EH (cell line): ENCODE measurements around the gene DNAJC1.
"Not testable (repeated sequence)": the region's sequence is repeated elsewhere in the genome, so short reads cannot be mapped to it uniquely, and the experiment has no call there.

Experiments
- DNase-seq: peaks from one replicate; pipeline ENCODE4 v3.0.0-alpha.2; 2015; ENCODE audit warnings: low read depth

Gene DNAJC1

DNA sequence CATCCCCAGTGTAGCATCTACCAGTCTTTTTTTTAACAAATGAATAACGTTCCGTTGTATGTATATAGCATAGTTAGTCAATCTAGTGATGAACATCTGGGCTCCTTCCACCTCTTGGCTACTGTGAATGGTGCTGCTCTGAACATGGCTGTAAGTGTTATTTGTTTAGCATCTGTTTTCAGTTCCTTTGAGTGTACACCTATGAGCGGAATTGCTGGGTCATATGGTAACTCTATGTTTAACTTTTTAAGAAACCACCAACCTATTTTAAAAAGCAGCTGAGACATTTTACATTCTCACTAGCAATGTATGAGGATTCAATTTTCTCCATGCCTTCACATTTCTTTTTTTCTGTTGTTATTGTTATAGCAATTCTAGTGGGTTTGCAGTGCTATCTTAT is 178.2 kb downstream of the DNAJC1 start:
- DNase-seq, result no peak

DNA sequence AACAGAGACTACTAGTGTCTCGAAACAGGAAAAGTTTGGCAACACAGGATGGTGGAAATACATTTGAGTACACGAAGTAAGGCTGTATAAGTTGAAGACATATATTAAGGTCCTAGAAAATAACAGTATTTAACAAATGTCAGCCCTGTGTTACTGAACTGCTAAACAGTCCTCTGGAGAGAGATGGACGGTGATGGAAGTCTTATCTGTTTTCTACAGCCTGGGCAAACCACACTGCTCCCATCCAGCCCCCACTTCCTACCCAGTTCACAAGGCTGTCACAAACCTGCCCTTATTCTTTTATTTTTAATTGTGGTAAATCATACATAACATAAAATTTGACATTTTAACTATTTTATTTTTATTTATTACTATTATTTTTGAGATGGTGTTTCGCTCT is 179.1 kb downstream of the DNAJC1 start:
- no peak for DNase-seq

GRCh38 chr10:21823617-21824016 is 179.9 kb downstream of the DNAJC1 start:
- no peak for DNase-seq

DNA sequence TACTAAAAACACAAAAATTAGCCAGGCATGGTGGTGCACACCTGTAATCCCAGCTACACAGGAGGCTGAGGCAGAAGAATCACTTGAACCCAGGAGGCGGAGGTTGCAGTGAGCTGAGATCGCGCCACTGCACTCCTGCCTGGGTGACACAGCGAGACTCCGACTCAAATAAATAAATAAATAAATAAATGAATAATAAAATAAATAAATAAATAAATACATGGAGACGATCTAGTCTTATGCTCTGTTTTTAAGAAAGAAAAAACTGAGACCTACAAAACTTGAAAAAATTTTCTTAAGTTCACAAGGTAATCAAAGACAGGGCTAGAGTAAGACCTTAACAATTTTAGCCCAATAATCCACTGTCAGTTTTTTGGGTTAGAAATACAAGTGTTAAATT is 181.3 kb downstream of the DNAJC1 start:
- DNase-seq, result not testable (repeated sequence)

DNA sequence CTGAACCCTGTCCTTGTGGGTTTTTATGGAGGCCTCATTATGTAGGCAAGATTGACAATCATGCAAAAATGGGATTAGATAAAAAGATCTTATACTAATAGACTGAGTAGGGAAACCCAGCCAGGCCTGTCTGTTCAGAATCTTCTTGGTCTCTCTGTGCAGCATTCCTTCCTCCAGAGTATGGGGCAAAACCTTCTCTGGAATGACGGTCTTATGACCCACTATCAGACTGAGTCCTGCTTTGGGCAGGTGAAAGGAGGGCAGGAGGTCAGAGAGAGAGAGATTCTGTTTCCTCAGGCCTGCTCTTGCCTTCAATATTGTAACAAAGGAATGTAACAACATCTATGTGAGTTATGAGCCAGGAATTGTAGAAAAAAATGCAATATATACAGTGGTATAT is 182.6 kb downstream of the DNAJC1 start:
- no peak for DNase-seq

GRCh38 chr10:21818416-21818815 is 185.1 kb downstream of the DNAJC1 start:
- not testable (repeated sequence) for DNase-seq

DNA sequence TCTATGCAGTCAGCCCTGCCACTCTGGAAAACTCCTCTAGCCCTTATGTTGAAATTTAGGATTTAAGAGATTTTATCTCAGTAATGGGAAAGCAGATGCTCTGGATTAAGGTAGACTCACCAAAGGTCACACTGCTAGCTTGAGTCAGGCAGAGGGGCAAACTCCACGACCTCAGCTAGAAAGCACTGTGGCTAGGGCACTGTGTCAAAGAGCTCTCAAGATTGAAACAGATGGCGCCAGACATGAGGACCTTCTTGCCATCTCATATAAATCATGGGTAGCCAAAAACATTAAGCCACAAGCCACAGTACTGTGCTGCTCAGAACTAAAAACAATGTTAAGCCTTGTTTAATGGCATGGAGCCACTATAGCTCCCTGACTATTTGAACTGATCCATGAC is 188.7 kb downstream of the DNAJC1 start:
- DNase-seq, result no peak

DNA sequence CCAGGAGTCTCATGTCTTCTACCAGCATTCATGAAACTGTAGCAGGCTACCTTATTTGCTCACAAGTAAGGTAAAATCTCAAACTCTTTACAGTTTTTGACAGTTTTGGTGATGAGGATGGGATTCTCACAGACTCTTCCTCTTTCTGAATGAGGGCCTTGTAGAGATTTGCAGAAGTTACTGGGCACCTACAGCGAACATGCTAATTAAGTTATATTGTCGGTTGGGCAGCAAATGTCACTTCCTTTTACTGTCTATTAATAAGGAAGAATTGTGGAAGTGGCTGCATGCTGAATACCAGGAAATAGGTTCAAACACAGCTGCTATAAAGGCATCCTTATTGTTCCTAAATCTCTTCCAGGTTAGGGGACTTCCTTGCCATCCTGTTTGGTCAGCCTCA is 189.6 kb downstream of the DNAJC1 start:
- DNase-seq, result no peak

DNA sequence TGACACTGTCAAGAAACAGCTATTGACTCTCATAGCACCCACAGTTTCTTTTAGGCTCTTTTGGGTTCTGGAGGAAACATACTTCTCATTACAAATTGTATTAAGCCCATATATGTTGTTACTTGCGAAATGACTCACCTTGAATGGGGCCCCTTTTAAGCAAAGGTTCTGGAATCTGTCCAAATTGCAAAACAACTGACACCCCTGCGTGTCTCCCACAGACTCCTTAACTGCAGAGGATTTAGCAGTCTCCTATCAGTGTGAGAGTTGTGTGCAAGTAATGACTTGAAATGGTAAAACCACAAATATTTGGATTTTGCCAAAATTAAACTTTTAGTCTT is 192.3 kb downstream of the DNAJC1 start:
- peak; percentile 9 for DNase-seq

GRCh38 chr10:21810582-21811244 is 192.8 kb downstream of the DNAJC1 start:
- DNase-seq, result no peak

GRCh38 chr10:21808550-21808949 is 195.0 kb downstream of the DNAJC1 start:
- no peak for DNase-seq

DNA sequence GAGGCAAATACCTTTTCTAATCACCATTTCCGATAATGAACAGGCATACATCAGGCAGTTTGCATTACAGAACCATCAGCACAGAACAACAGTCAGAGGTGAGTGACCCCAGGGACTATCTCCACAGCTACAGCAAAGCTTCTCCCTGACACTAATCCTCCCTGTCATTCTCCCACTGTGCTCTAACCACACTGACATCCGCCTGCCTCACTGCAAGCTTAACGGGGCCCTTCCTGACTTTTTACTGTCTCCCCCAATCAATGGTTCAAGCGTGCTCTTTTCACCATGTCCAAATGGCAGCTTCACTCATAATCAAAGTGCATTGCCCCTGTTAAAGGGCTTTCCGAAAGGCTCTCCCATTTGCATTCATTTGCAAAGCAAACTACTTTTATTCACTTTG is 196.3 kb downstream of the DNAJC1 start:
- no peak for DNase-seq

DNA sequence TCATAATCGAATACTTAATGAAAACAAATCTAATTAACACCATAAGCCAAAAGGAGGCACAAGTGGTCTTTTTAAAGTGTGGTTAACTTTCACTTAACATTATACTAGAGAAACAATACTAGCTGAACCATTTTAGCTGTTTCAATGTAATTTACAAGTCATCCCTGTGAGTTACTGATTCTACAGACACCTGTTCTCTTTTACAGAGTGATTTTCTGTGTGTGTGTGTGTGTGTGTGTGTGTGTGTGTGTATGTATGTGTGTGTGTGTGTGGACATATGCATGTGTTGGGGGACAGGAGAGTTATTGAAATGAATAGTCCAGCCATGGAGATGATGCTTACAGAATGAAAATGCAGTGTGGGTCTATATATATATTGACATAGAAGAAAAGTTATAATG is 200.2 kb downstream of the DNAJC1 start:
- DNase-seq, result no peak

- no peak for DNase-seq
These were observed 201.9 kb downstream of the DNAJC1 start for GRCh38 chr10:21801609-21802008.

DNA sequence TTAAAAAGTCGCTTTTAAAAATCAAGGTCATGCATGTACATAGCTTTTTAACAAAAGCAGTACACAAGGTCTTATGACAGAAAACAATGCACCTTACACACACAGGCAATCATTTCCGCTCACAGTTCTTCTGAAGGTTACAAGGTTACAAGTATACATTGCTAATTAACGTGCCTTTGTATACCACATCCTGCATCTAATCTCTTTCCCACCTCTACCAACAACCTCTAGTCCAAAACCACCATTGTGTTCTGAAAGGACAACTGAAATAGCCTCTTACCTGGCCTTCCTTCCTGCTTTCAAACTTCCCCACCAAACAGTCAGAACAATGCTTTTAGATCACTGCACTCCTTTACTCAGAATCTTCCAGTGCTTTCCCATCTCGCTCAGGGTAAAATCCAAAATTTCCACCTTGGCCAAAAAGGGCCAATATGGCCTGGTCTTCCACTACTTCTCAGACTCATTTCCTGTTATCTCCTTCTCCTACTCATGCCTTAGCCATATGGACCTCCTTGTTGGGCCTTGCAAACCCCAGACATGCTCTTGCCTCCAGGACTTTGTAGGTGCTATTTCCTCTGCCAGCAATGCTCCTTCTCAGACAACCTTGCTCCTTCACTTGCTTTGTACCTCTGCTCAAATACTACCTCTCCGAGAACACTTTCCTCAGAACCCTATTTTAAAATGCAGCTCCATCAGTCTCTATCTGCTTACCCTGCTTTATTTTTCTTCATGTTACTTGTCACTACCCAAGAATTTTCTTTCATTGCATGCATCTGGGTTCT is 205.4 kb downstream of the DNAJC1 start:
- DNase-seq, result no peak

DNA sequence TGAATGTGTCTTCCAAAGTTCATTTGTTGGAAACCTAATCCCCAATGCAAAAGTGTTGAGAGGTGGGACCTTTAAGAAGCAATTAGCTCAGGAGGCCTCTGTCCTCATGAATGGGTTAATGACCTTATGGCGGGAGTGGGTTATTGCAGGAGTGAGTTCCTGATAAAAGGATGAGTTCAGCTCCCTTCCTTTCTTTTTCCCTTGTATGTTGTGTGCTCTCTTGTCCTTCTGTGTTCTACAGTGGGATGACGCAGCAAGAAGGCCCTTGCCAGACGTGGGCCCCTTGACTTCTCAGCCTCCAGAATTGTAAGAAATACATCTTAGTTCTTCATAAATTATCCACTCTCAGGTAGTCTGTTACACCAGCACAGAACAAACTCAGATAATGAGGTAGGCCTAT is 206.0 kb downstream of the DNAJC1 start:
- no peak for DNase-seq

GRCh38 chr10:21791276-21791675 is 212.3 kb downstream of the DNAJC1 start:
- DNase-seq, result no peak

DNA sequence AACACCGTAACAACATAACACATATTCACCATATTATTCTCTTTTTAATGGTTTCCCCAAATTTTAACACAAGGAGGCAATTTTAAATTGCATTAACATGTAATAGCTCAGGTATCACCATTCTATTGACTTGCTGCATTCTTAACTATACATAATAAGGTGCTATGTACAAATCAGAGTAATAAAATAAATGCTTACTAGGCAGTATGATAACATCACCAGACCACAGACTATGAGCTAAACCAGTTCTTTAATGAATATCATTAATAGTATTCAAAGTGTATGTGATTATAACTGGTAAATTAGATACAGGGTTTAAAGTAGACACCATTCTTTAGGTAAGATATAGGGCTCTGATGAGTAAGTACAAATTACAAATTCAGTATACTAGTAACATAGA is 226.6 kb downstream of the DNAJC1 start:
- DNase-seq, result no peak

DNA sequence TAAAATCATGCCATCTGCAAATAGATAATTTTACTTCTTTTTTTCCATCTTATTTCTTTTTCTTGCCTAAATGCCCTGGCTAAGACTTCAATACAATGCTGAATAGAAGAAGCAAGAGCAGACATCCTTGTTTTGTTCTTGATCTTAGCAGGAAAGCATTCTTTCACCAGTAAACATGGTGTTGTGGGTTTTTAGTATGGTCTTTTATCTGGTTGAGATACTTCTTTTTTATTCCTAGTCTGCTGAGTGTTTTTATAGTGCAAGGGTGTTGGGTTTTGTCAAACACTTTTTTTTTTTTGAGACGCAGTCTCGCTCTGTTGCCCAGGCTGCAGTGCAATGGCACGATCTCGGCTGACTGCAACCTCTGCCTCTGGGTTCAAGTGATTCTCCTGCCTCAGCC is 232.3 kb downstream of the DNAJC1 start:
- no peak for DNase-seq

GRCh38 chr10:21769041-21769440 is 234.5 kb downstream of the DNAJC1 start:
- no peak for DNase-seq

DNA sequence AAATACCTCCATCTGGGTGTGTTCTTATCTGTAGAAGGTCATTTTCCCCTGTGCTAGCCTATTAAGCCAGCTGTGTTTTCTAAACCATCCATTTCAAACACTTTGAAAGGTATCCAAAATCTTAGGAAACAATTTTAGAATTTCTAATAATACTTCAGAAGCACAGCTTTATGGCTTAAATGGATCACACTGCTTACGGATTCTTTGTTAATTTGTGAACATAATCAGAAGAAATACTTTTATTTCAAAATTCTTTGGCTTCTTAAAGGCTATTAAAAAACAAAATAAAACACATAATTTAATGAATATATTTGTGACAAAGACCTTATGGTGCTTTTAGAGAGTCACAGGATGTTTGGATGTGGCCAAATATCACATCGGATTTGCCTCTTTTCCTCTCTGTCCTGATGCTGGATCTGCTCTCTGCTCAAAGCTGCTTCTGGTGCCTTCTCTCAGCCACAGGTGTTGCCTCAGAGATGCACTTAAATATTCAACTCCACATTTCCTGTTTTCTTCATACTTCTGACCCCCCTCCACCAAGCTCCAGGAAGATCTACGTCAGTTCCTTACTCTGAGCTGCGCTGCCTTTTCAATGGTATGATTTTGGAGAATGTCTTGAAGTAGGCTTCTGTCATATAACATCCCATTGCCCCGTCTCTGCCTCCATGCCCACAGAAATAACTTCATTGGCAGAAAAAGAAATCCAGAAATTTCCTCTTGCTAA is 238.9 kb downstream of the DNAJC1 start:
- DNase-seq, result no peak

GRCh38 chr10:21760332-21760731 is 243.2 kb downstream of the DNAJC1 start:
- no peak for DNase-seq

GRCh38 chr10:21759232-21759631 is 244.3 kb downstream of the DNAJC1 start:
- DNase-seq, result no peak
